WTC11 (cell line): ENCODE measurements around the gene CIAPIN1. TPM values are rescaled to one million over a fixed set of nuclear protein-coding genes. Genes with fewer than 3 reads are reported as not detected.
A peak's percentile ranks its signal among the peaks of the same experiment; 100 is the strongest.

Experiments
- ATAC-seq: fragments of 200-7000 bp; cut with Tn5 transposase; 2 replicates; pipeline ENCODE4 v1.10.0; 2021; ENCODE audit warnings: mild to moderate bottlenecking, moderate library complexity
- CTCF ChIA-PET: fragments of 300-600 bp; sonication (Branson Sonifier 250); formaldehyde crosslinking; loops from one replicate; lab custom pipeline; 2021; ENCODE audit warnings: antibody characterized with exemption; lab: Charles Lee
- POLR2A ChIA-PET: fragments of 350-600 bp; sonication (Branson Sonifier 250); formaldehyde crosslinking; loops from one replicate; lab custom pipeline; 2021; ENCODE audit warnings: antibody characterized with exemption; lab: Charles Lee
- DNase-seq: peaks from one replicate; pipeline ENCODE4 v3.0.0; 2021; ENCODE audit warnings: low spot score
- H3K27ac Mint-ChIP-seq: 2 replicates; pipeline ENCODE4 v1.8.0; 2021; ENCODE audit warnings: mixed read lengths
- H3K27me3 Mint-ChIP-seq: 2 replicates; pipeline ENCODE4 v1.8.0; 2021; ENCODE audit warnings: low read depth, mild to moderate bottlenecking, moderate library complexity, mixed read lengths
- H3K36me3 Mint-ChIP-seq: 2 replicates; pipeline ENCODE4 v1.8.0; 2021; ENCODE audit warnings: mixed read lengths
- H3K4me1 Mint-ChIP-seq: 2 replicates; pipeline ENCODE4 v1.8.0; 2022; ENCODE audit warnings: mixed read lengths
- H3K4me3 Mint-ChIP-seq: 2 replicates; pipeline ENCODE4 v1.8.0; 2021; ENCODE audit warnings: mild to moderate bottlenecking, moderate library complexity, mixed read lengths
- H3K9me3 Mint-ChIP-seq: 2 replicates; pipeline ENCODE4 v1.8.0; 2021; ENCODE audit warnings: mixed read lengths
- ETV6 ChIP-seq: sonication (generic); formaldehyde crosslinking; IDR thresholded peaks from 2 replicates; pipeline ENCODE4 v1.8.1; 2022; ENCODE audit warnings: mild to moderate bottlenecking, missing genetic modification reagents
- GABPB1 ChIP-seq: sonication (generic); formaldehyde crosslinking; IDR thresholded peaks from 2 replicates; pipeline ENCODE4 v1.8.1; 2023; ENCODE audit warnings: mild to moderate bottlenecking, missing genetic modification reagents
- MAX ChIP-seq: sonication (generic); formaldehyde crosslinking; IDR thresholded peaks from 2 replicates; pipeline ENCODE4 v1.8.0; 2022; ENCODE audit warnings: mild to moderate bottlenecking, missing genetic modification reagents
- MXD4 ChIP-seq: fragments of 250-450 bp; sonication (Bioruptor Pico); IDR thresholded peaks from 2 replicates; pipeline ENCODE4 v1.8.0; 2021; ENCODE audit warnings: mild to moderate bottlenecking, moderate library complexity, borderline replicate concordance
- NFATC4 ChIP-seq: fragments of 250-450 bp; sonication (Bioruptor Pico); IDR thresholded peaks from 2 replicates; pipeline ENCODE4 v1.9.0; 2021; ENCODE audit warnings: mild to moderate bottlenecking
- NR3C1 ChIP-seq: sonication (generic); formaldehyde crosslinking; conservative IDR thresholded peaks from 2 replicates; pipeline ENCODE4 v1.8.1; 2023; ENCODE audit warnings: low read depth, mild to moderate bottlenecking, missing genetic modification reagents
- RORB ChIP-seq: fragments of 250-450 bp; sonication (Bioruptor Pico); IDR thresholded peaks from 2 replicates; pipeline ENCODE4 v1.9.0; 2021; ENCODE audit warnings: mild to moderate bottlenecking
- ZNF232 ChIP-seq: sonication (generic); formaldehyde crosslinking; IDR thresholded peaks from 2 replicates; pipeline ENCODE4 v1.8.0; 2022; ENCODE audit warnings: mild to moderate bottlenecking, missing genetic modification reagents
- total RNA-seq: library from RNA; stranded (reverse); gene quantifications from 3 replicates; pipeline ENCODE4 v1.2.3, GENCODE V29; 2021
- TF ChIP-seq, protein P1 (sequence below): fragments of 200-600 bp; IDR thresholded peaks from 2 replicates; pipeline ENCODE4 v1.8.0; 2022; ENCODE audit warnings: antibody characterized with exemption
- TF ChIP-seq, protein P2 (sequence below): sonication (generic); formaldehyde crosslinking; conservative IDR thresholded peaks from 2 replicates; pipeline ENCODE4 v1.8.1; 2023; ENCODE audit warnings: mild to moderate bottlenecking, low read depth, missing genetic modification reagents, moderate library complexity
- TF ChIP-seq, protein P3 (sequence below): fragments of 250-450 bp; sonication (Bioruptor Pico); IDR thresholded peaks from 2 replicates; pipeline ENCODE4 v1.9.0; 2021; ENCODE audit warnings: mild to moderate bottlenecking
- TF ChIP-seq, protein P4 (sequence below): sonication (generic); formaldehyde crosslinking; IDR thresholded peaks from 2 replicates; pipeline ENCODE4 v1.8.0; 2022; ENCODE audit warnings: mild to moderate bottlenecking, missing genetic modification reagents
- TF ChIP-seq, protein P5 (sequence below): sonication (generic); formaldehyde crosslinking; IDR thresholded peaks from 2 replicates; pipeline ENCODE4 v1.8.0; 2022; ENCODE audit warnings: missing genetic modification reagents

CIAPIN1 gene
- total RNA-seq, 1 experiment from 2014 or later = 87.9 TPM

DNA sequence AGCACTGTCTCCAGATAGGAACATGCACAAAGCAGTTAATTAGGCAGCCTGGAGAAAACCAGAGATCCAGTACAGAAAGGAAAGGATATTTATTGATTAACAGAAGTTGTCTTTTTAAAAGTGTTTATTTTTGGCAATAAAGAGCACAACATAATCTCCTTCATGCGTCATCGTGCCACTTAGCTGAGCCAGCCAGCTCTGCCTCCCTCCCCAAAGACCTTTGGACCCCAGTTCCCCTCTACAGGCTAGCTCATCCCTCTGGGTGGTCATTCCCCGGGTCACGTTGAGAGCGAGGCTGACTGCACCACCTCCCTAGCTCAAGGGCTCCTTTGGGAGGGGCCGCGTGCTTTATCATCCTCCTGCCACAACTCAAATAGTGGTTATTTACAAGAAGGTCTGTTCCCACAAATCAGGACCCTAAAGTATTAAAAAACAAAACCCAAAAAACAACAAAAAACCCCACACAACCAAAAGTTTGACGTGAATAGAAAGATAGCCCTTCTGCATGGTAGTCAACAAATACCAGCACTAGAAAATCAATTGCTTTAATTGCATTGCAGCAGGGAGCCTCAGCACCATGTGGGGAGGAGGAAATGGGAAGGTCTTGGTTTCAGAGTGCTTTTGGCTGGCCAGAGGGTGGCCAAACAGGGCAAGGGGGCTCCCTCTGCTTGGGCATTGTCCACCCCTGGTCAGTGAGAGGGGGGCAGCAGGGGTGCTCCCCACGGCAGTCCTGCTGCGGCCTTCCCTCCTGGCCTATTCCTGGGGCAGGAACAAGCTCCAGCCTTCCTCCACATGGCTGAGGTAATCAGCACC is 24.9 kb upstream of the CIAPIN1 start (continued):
- TF ChIP-seq, protein P1, sequence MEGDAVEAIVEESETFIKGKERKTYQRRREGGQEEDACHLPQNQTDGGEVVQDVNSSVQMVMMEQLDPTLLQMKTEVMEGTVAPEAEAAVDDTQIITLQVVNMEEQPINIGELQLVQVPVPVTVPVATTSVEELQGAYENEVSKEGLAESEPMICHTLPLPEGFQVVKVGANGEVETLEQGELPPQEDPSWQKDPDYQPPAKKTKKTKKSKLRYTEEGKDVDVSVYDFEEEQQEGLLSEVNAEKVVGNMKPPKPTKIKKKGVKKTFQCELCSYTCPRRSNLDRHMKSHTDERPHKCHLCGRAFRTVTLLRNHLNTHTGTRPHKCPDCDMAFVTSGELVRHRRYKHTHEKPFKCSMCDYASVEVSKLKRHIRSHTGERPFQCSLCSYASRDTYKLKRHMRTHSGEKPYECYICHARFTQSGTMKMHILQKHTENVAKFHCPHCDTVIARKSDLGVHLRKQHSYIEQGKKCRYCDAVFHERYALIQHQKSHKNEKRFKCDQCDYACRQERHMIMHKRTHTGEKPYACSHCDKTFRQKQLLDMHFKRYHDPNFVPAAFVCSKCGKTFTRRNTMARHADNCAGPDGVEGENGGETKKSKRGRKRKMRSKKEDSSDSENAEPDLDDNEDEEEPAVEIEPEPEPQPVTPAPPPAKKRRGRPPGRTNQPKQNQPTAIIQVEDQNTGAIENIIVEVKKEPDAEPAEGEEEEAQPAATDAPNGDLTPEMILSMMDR = no peak
- TF ChIP-seq ZNF232 (CRISPR knock-in tag) (no peak), MAX (no peak), NR3C1 (CRISPR knock-in tag) (no peak), NFATC4 (0 out of 2 replicates have a peak, but pooled peaks have one; percentile 45), GABPB1 (CRISPR knock-in tag) (peak; percentile 10; the same call in 1 of the 2 replicates), ETV6 (CRISPR knock-in tag) (peak; percentile 71)
- TF ChIP-seq, protein P2, sequence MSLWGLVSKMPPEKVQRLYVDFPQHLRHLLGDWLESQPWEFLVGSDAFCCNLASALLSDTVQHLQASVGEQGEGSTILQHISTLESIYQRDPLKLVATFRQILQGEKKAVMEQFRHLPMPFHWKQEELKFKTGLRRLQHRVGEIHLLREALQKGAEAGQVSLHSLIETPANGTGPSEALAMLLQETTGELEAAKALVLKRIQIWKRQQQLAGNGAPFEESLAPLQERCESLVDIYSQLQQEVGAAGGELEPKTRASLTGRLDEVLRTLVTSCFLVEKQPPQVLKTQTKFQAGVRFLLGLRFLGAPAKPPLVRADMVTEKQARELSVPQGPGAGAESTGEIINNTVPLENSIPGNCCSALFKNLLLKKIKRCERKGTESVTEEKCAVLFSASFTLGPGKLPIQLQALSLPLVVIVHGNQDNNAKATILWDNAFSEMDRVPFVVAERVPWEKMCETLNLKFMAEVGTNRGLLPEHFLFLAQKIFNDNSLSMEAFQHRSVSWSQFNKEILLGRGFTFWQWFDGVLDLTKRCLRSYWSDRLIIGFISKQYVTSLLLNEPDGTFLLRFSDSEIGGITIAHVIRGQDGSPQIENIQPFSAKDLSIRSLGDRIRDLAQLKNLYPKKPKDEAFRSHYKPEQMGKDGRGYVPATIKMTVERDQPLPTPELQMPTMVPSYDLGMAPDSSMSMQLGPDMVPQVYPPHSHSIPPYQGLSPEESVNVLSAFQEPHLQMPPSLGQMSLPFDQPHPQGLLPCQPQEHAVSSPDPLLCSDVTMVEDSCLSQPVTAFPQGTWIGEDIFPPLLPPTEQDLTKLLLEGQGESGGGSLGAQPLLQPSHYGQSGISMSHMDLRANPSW (CRISPR knock-in tag) = no peak
- TF ChIP-seq, protein P3, sequence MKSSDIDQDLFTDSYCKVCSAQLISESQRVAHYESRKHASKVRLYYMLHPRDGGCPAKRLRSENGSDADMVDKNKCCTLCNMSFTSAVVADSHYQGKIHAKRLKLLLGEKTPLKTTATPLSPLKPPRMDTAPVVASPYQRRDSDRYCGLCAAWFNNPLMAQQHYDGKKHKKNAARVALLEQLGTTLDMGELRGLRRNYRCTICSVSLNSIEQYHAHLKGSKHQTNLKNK = no peak
- TF ChIP-seq, protein P4, sequence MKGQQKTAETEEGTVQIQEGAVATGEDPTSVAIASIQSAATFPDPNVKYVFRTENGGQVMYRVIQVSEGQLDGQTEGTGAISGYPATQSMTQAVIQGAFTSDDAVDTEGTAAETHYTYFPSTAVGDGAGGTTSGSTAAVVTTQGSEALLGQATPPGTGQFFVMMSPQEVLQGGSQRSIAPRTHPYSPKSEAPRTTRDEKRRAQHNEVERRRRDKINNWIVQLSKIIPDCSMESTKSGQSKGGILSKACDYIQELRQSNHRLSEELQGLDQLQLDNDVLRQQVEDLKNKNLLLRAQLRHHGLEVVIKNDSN (CRISPR knock-in tag) = no peak

DNA sequence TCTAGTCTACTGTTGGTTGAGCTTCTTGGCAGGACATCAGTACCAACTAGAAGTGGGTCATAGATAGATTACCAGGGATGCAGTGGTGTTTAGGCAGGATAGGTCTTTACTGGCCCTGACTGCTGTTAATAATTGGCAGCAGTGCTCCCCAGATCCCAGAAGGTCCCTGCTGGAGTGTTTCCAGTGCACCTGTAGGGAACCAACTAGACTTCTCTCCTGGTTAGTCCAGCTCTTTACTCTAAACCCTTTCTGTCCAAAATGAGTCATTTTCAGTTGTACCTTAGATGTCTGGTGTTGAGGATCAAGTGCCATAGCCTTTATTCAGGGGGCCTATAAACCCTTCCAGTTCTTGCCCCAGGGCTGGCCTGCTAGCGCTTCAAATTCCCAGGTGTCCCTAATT is 24.0 kb upstream of the CIAPIN1 start:
- Mint-ChIP-seq H3K27ac (no peak overlapping the region), H3K36me3 (peaks cover 46% of the 10 kb centered on the region), H3K27me3 (no peaks in the 10 kb centered on the region), H3K4me1 (peaks cover 41% of the 10 kb centered on the region), H3K4me3 (no peak overlapping the region), H3K9me3 (no peaks in the 10 kb centered on the region)
- CTCF ChIA-PET = interaction anchor here (1.2 to 8.2 kb wide), 3 partner anchors 9 to 47 kb away, joined by 3 to 80 read pairs (median 63); partner anchors contain the start of gene POLR2C
- ATAC-seq (no peak), DNase-seq (no peak)
- POLR2A ChIA-PET = no interaction called here
- TF ChIP-seq, protein P1 = no peak
- TF ChIP-seq RORB (CRISPR knock-in tag) = peak; percentile 16; the same call in 1 of the 2 replicates

DNA sequence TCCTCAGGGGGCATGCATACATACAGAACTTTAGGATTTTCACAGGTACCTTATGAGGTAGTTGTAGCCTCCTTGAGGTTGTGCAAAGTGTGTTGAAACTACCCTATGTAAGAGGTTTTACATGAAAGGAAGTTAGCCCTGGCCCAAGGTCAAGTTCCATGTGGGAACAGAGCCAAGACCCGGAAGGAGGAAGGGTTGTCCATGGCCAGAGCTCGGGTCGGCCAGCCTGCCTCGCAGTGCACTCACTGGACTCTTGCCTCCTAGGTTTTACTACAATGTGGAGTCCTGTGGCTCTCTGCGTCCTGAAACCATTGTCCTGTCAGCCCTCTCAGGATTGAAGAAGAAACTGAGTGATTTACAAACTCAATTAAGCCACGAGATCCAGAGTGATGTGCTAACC is 23.5 kb upstream of the CIAPIN1 start:
- H3K27ac Mint-ChIP-seq = no peak overlapping the region; the same call in 1 of the 2 replicates
- POLR2A ChIA-PET = interaction anchor here (0.5 to 1.1 kb wide), 2 partner anchors 23 to 37 kb away, joined by 3 read pairs; partner anchors contain the start of genes CIAPIN1 and COQ9
- peaks cover 39% of the 10 kb centered on the region for H3K4me1 Mint-ChIP-seq
- no peak overlapping the region for H3K4me3 Mint-ChIP-seq
- TF ChIP-seq, protein P5, sequence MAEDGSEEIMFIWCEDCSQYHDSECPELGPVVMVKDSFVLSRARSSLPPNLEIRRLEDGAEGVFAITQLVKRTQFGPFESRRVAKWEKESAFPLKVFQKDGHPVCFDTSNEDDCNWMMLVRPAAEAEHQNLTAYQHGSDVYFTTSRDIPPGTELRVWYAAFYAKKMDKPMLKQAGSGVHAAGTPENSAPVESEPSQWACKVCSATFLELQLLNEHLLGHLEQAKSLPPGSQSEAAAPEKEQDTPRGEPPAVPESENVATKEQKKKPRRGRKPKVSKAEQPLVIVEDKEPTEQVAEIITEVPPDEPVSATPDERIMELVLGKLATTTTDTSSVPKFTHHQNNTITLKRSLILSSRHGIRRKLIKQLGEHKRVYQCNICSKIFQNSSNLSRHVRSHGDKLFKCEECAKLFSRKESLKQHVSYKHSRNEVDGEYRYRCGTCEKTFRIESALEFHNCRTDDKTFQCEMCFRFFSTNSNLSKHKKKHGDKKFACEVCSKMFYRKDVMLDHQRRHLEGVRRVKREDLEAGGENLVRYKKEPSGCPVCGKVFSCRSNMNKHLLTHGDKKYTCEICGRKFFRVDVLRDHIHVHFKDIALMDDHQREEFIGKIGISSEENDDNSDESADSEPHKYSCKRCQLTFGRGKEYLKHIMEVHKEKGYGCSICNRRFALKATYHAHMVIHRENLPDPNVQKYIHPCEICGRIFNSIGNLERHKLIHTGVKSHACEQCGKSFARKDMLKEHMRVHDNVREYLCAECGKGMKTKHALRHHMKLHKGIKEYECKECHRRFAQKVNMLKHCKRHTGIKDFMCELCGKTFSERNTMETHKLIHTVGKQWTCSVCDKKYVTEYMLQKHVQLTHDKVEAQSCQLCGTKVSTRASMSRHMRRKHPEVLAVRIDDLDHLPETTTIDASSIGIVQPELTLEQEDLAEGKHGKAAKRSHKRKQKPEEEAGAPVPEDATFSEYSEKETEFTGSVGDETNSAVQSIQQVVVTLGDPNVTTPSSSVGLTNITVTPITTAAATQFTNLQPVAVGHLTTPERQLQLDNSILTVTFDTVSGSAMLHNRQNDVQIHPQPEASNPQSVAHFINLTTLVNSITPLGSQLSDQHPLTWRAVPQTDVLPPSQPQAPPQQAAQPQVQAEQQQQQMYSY (CRISPR knock-in tag) = peak; percentile 62; the same call in 1 of the 2 replicates
- no peak for TF ChIP-seq MXD4 (CRISPR knock-in tag)
- TF ChIP-seq, all 79 proteins: peak for 1
- CTCF ChIA-PET = interaction anchor here (8.2 kb wide), 1 partner anchor 47 kb away, joined by 80 read pairs; no protein-coding TSS in a partner anchor
- Mint-ChIP-seq H3K27me3 (no peaks in the 10 kb centered on the region), H3K36me3 (peaks cover 51% of the 10 kb centered on the region), H3K9me3 (no peaks in the 10 kb centered on the region)
- ATAC-seq (no peak), DNase-seq (no peak)
